MM.1S (cell line): Measurements from ENCODE around the gene RPL14.

Experiments used
- DNase-seq: peaks from one replicate; pipeline ENCODE4 v3.0.0-alpha.2; 2015
- H2AFZ ChIP-seq: fragments of 300-600 bp; sonication (generic); 2 replicates; pipeline ENCODE4 v1.6.0; 2016; ENCODE audit warnings: antibody characterized with exemption, low read length
- H3F3A ChIP-seq: fragments of 300-600 bp; sonication (generic); 2 replicates; pipeline ENCODE4 v1.6.1; 2016; ENCODE audit warnings: mild to moderate bottlenecking, antibody characterized with exemption, low read length, moderate library complexity, mixed read lengths; ENCODE audit not compliant: insufficient read depth
- H3K27ac ChIP-seq: fragments of 300-600 bp; sonication (generic); 2 replicates; pipeline ENCODE4 v1.5.1; 2016; ENCODE audit warnings: mild to moderate bottlenecking, low read length
- H3K27me3 ChIP-seq: fragments of 300-600 bp; sonication (generic); replicated peaks from 2 replicates; pipeline ENCODE4 v1.6.0; 2016; ENCODE audit warnings: low read length; ENCODE audit not compliant: insufficient read depth
- H3K36me3 ChIP-seq: fragments of 300-600 bp; sonication (generic); replicated peaks from 2 replicates; pipeline ENCODE4 v1.6.1; 2016; ENCODE audit warnings: mild to moderate bottlenecking, low read length, mixed read lengths; ENCODE audit not compliant: insufficient read depth
- H3K4me1 ChIP-seq: fragments of 300-600 bp; sonication (generic); 2 replicates; pipeline ENCODE4 v1.6.1; 2016; ENCODE audit warnings: low read length, mixed read lengths
- H3K4me2 ChIP-seq: fragments of 300-600 bp; sonication (generic); 2 replicates; pipeline ENCODE4 v1.6.0; 2016; ENCODE audit warnings: low read depth, low read length
- H3K4me3 ChIP-seq: fragments of 300-600 bp; sonication (generic); 2 replicates; pipeline ENCODE4 v1.5.1; 2016; ENCODE audit warnings: low read length, mixed read lengths
- H3K79me2 ChIP-seq: fragments of 300-600 bp; sonication (generic); 2 replicates; pipeline ENCODE4 v1.6.1; 2016; ENCODE audit warnings: mixed run types, low read length, mixed read lengths
- H3K9ac ChIP-seq: fragments of 300-600 bp; sonication (generic); 2 replicates; pipeline ENCODE4 v1.6.1; 2016; ENCODE audit warnings: low read length, mixed read lengths
- H3K9me2 ChIP-seq: fragments of 300-600 bp; sonication (generic); replicated peaks from 2 replicates; pipeline ENCODE4 v1.6.1; 2016; ENCODE audit warnings: mild to moderate bottlenecking, low read length, mixed read lengths; ENCODE audit not compliant: insufficient read depth
- H3K9me3 ChIP-seq: fragments of 300-600 bp; sonication (generic); replicated peaks from 2 replicates; pipeline ENCODE4 v1.6.1; 2016; ENCODE audit warnings: mild to moderate bottlenecking, low read length, mixed read lengths; ENCODE audit not compliant: insufficient read depth
- H4K20me1 ChIP-seq: fragments of 300-600 bp; sonication (generic); 2 replicates; pipeline ENCODE4 v1.6.1; 2016; ENCODE audit warnings: mild to moderate bottlenecking, low read length, moderate library complexity, mixed read lengths; ENCODE audit not compliant: insufficient read depth
- CTCF ChIP-seq: fragments of 300-600 bp; sonication (generic); IDR thresholded peaks from 2 replicates; pipeline ENCODE4 v1.5.1; 2016; ENCODE audit warnings: antibody characterized with exemption, low read length, mixed read lengths
- EZH2 ChIP-seq: fragments of 300-600 bp; sonication (generic); optimal IDR thresholded peaks from 2 replicates; pipeline ENCODE3; 2017; ENCODE audit warnings: low read depth, mild to moderate bottlenecking, antibody characterized with exemption, low read length, mixed read lengths
- EZH2phosphoT487 ChIP-seq: fragments of 300-600 bp; sonication (generic); IDR thresholded peaks from 2 replicates; pipeline ENCODE4 v1.6.1; 2018; ENCODE audit warnings: antibody characterized with exemption, low read length

Gene RPL14

DNA sequence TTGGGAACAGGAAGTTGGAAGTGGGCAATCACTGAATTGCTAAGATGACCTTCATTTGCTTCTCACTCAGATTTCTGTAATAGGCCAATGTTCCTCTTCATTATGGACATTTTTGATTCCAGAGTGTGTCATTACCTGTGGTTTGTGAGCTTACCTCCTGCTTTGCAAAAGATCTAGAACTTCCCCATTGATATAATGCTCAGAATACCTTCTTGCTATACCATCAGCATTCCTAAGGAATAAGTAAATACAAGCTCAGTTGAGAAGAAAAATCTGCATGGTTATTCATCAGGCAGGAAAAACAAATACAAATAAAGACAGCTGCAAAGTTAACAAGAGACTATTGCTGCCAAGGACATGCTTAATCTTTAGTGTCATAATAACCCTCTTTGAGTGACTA, 5.6 kb upstream of the RPL14 start:
- Histone ChIP-seq H3F3A (peaks cover 3% of the 10 kb centered on the region; the same call in 1 of the 2 replicates), H3K27me3 (no peaks in the 10 kb centered on the region), H3K4me2 (no peak overlapping the region), H3K9ac (no peak overlapping the region), H2AFZ (no peak overlapping the region), H3K79me2 (no peaks in the 10 kb centered on the region), H3K9me3 (no peaks in the 10 kb centered on the region), H3K27ac (no peak overlapping the region), H3K4me3 (no peak overlapping the region), H3K36me3 (no peaks in the 10 kb centered on the region), H4K20me1 (no peaks in the 10 kb centered on the region), H3K4me1 (peaks cover 7% of the 10 kb centered on the region; the same call in 1 of the 2 replicates), H3K9me2 (no peaks in the 10 kb centered on the region)
- DNase-seq: no peak
- no peak for TF ChIP-seq EZH2phosphoT487
- no peak for TF ChIP-seq CTCF
- TF ChIP-seq EZH2: no peak

DNA sequence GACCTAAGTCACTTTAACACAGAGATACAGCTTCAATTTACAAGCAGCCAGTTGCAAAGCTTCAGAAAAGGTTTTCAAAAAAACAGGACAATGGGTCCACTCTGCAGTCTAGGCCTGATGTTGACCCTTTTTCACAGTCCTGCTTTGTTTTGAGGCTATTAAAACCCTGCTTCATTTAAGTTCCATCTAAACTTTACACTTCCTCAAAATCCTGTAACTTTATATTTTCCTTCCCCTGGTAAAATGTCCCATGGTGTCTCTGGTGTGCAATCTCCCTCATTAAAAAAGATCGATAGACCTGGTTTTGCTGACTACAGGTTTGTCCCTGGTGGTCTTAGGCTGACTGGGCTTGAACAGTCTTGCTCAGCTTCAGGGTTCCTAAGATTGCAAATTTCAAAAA, 5.1 kb upstream of the RPL14 start:
- Histone ChIP-seq H3K4me2 (peak overlapping the region; percentile 96), H3K27me3 (no peaks in the 10 kb centered on the region), H3K36me3 (no peaks in the 10 kb centered on the region), H3K4me1 (peaks cover 7% of the 10 kb centered on the region; the same call in 1 of the 2 replicates), H3K9ac (peak overlapping the region; percentile 82; the same call in 1 of the 2 replicates), H3K79me2 (no peaks in the 10 kb centered on the region), H3K4me3 (peak overlapping the region; percentile 92; the same call in 1 of the 2 replicates), H3K9me2 (no peaks in the 10 kb centered on the region), H2AFZ (peak overlapping the region; percentile 95), H4K20me1 (no peaks in the 10 kb centered on the region), H3K9me3 (no peaks in the 10 kb centered on the region), H3K27ac (no peak overlapping the region), H3F3A (peaks cover 6% of the 10 kb centered on the region)
- DNase-seq: no peak
- no peak for TF ChIP-seq CTCF
- TF ChIP-seq EZH2: no peak
- no peak for TF ChIP-seq EZH2phosphoT487

GRCh38 chr3:40452562-40452875, 4.6 kb upstream of the RPL14 start:
- DNase-seq: no peak
- no peaks in the 10 kb centered on the region for H3K27me3 ChIP-seq

More at GRCh38 chr3:40452562-40452875, 4.6 kb upstream of the RPL14 start:
- Histone ChIP-seq H3K4me2 (peak overlapping the region; percentile 96), H3K36me3 (no peaks in the 10 kb centered on the region), H3K9ac (peak overlapping the region; percentile 82), H3K9me3 (no peaks in the 10 kb centered on the region), H3K4me3 (peak overlapping the region; percentile 92), H2AFZ (peak overlapping the region; percentile 95), H3K79me2 (peaks cover 4% of the 10 kb centered on the region), H3K4me1 (peaks cover 7% of the 10 kb centered on the region; the same call in 1 of the 2 replicates), H3K9me2 (no peaks in the 10 kb centered on the region), H3F3A (peaks cover 6% of the 10 kb centered on the region), H3K27ac (peak overlapping the region; percentile 71; the same call in 1 of the 2 replicates), H4K20me1 (no peaks in the 10 kb centered on the region)
- TF ChIP-seq EZH2 (no peak), CTCF (no peak), EZH2phosphoT487 (no peak)
